HG02642 (cell line): Measurements from ENCODE around the gene SUGP1.

Source experiments
- ATAC-seq: cut with Tn5 transposase; IDR thresholded peaks from one replicate; pipeline ENCODE4 v1.9.1; 2021; ENCODE audit warnings: mild to moderate bottlenecking; ENCODE audit not compliant: unreplicated experiment, poor library complexity

The SUGP1 gene

DNA sequence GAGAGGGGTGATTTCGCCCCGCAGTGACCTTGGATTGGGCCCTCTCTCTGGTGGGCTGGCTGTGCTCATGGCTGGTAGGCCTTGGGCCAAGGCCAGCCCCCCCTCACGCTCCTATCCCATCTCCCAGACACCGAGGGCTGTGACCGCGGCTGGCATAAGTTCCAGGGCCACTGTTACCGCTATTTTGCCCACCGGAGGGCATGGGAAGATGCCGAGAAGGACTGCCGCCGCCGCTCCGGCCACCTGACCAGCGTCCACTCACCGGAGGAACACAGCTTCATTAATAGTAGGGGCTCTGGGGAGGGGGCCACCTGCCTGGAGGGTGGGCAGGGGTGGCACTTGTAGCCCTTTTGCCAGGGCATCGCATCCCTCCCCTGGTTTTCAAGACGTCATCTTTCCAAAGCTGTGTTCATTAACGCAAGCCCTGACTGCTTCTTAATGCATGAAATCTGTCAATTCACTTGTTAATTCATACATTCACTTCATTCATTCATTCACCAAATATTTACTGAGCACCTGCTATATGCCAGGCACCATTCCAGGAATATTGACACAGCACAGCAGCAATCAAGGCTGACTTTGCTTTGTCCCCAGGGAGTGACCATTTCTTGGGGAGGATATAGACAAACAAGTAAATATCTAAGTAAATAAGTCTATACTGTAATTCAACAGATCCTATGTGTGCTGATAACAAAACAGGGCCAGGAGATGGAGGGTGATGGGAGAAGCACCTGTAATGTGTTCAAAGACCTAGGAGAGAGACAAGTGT is 82.0 kb downstream of the SUGP1 start:
- ATAC-seq, result no peak

- ATAC-seq, result no peak
Measured at GRCh38 chr19:19236173-19236572, 84.1 kb downstream of the SUGP1 start.

DNA sequence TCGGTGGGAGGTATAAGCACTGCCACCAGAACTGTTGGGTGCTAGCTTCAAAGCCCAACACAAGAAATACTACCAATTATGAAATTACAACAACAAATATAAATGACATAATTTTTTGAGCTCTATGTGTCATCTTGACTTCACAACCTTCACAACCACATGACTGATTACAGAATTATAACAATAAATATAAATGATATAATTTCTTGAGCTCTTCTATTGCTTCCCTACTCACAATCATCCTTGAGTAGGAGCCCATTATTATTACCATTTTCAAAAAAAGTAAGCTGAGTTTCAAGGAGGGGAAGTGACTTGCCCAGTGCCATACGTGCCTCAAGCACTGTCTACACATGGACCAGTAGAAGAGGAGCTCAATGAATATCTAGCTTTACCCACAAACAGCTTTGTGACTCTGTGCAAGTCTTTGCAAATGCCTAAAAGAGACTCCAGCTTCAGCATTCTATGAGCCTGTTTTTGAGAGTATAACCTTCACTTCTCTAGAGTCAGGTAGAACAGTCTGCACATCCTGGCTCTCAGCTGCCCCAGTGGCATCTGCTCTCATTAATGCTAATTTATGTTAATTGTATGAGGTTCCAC is 86.0 kb downstream of the SUGP1 start:
- no peak for ATAC-seq

DNA sequence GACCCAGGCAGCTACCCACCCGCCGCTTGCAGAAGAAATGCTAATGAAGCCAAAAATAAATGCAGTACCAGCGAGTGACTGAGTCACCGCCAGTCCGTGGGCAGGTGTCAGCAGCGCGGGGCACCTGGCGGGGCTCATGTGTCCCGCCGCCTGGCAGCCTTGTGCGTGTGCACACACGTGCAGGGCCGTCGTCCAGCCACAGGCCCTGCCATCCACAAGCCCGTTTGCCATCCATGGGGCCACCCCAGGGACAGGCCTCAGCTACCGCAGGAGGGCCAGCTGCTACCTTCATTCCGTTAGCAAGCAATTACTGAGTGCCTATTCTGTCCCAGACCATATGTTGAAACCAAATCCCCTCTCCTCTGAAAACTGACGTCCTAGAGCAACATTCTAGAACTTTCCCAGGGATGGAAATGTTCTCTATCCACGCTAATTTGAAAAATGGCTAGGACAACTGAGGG is 88.0 kb downstream of the SUGP1 start:
- ATAC-seq, result no peak

DNA sequence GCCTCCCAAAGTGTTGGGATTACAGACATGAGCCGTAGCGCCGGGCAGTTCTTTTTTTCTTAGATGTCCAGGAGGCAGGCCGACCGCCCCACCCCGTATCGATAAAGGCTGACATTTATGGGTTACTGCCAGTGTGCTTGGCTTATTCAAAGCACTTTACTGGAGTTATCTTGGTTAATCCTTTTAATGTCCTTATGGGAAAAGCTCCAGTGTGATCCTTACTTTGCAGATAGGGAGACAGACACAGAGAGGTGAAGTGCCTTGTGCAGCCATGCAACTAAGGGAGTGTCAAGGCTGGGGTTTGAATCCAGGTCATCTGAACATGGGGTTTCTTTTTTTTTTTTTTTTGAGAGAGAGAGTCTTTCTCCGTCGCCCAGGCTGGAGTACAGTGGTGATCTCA is 89.3 kb downstream of the SUGP1 start:
- ATAC-seq, result no peak

GRCh38 chr19:19229701-19230100 is 90.6 kb downstream of the SUGP1 start:
- no peak for ATAC-seq

DNA sequence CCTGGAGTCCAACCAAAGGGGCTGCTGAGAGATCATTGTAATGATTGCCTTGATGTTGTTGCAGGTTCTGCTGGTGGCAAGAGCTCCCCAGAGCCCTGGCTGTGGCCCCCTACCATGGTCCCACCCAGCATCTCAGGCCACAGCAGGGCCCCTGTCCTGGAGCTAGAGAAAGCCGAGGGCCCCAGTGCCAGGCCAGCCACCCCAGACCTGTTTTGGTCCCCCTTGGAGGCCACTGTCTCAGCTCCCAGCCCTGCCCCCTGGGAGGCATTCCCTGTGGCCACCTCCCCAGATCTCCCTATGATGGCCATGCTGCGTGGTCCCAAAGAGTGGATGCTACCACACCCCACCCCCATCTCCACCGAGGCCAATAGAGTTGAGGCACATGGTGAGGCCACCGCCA is 93.1 kb downstream of the SUGP1 start:
- ATAC-seq, result no peak

- no peak for ATAC-seq
Measured at GRCh38 chr19:19226663-19227062, 93.6 kb downstream of the SUGP1 start.

DNA sequence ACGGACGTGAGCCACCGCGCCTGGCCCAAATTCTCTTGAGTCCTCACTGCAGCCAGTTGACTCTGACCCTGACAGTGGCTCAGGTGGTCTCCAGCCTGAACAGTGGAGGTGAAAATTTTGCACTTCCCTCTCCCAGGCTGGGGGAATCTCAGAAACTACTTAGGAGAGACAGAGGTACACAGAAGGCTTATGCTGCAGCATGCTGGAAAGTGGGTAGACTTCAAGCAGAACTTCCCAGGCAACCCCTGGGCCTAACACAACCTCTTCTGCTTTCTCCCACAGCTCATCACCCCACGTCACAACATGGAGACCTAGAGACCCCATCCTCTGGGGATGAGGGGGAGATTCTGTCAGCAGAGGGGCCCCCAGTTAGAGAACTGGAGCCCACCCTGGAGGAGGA is 94.1 kb downstream of the SUGP1 start:
- no peak for ATAC-seq
